ENCODE measurements around the gene TTC38.
A peak's percentile ranks its signal among the peaks of the same experiment; 100 is the strongest.

Gene TTC38

DNA sequence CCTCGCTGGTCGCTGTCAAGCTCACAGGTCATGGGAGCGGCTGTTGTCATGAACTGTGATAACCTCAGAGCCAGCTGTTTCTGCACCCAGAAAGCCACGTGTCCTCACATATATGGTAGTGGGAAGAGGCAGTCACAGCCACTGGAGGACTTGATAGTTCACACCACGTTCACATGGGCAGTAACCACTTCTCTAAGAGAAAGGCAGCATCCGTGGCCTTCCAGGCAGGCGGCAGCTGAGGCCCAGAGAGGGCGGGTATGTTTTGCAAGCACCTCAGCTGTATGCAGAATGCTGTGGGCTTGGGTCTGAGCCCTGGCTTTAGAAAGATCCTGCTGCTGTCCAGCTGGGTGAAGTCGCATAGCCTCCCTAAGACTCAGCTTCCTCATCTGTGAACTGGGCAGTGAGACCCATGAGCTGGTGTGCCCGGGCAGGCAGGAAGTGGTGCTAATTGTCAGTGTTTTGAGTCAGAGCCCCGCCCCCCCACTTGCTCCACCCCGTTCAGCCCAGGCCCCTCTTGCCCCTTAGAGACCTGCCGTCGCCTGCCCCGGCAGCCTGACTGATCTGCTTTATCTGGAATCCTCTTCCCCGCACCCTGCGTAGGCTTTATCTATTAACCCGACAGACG is 13.3 kb downstream of the TTC38 start:
- no peak overlapping the region for H3K27ac ChIP-seq (ENCODE audit: insufficient read depth in 1 of 2, low read depth in 1 of 2, low read length in 2 of 2, poor library complexity in 1 of 2, severe bottlenecking in 2 of 2)
- H3K4me3 ChIP-seq (ENCODE audit: control insufficient read depth in 1 of 7, extremely low read depth in 1 of 7, insufficient read depth in 4 of 7, low read depth in 2 of 7, low read length in 6 of 7): no peak overlapping the region
- no peaks in the 10 kb centered on the region for H3K9me3 ChIP-seq (ENCODE audit: control extremely low read depth in 1 of 5, control insufficient read depth in 4 of 5, insufficient read depth in 2 of 5, low read depth in 1 of 5, low read length in 4 of 5)
- ChIA-PET CTCF (interaction anchor here (0.9 to 1.4 kb wide), 2 partner anchors 14 to 16 kb away, joined by 3 read pairs; partner anchors contain the start of gene TTC38), POLR2A (no interaction called here)
- no peaks in the 10 kb centered on the region for H3K4me1 ChIP-seq (ENCODE audit: control extremely low read depth in 1 of 4, control insufficient read depth in 4 of 4, insufficient read depth in 4 of 4, low read length in 3 of 4)
- no peaks in the 10 kb centered on the region for H3K27me3 ChIP-seq (replicated peaks in 2 of 5; ENCODE audit: control insufficient read depth in 4 of 5, insufficient read depth in 5 of 5, low read length in 4 of 5)
- 94% methylated on average over 17 of the region's 19 CpGs for whole genome bisulfite sequencing (ENCODE audit: insufficient coverage)
- no peak for DNase-seq
- H3K36me3 ChIP-seq (ENCODE audit: control insufficient read depth in 4 of 4, insufficient read depth in 4 of 4, low read length in 3 of 4): peaks cover 11 to 77% (median 58%) of the 10 kb centered on the region in 4 experiments

DNA sequence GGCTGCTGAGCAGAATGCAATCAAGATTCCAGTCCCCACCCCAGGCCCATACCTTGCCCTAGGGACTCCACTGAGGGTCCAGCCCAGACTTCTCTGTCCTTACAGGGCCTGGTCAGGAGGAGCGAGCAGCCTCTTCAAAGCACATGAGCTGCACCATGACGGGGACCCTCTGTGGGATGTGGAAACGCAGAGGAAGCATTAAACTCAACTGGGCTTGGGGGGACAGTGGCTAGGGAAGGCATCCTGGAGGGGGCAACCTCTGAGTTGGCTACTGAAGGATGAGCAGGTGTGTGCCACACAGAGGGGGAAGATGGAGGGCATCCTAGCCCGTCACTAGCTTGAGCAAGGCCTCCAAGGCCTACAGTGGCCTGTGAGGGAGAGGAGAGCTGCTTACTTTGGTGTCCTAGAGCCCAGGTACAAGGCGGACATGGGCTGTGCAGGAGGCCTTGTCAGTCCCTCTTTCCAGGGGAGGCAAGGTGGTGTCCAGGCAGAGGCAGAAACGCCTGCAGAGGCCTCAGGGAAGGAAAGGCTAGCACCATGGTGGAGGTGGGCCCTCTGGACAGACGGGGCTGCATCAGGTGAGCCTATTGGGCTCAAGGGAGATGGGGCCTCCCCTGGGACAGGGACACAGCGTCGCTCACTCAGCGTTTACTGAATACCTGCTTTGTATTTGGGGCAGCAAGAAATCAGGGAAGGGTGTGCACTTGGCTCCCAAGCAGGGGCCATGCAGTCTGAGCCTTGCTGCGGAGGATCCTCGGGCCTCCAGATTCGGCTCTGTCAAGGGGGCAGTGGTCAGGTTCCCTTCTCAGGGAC is 14.3 kb downstream of the TTC38 start:
- H3K27ac ChIP-seq (ENCODE audit: insufficient read depth in 1 of 2, low read depth in 1 of 2, low read length in 2 of 2, poor library complexity in 1 of 2, severe bottlenecking in 2 of 2): no peak overlapping the region
- peaks cover 0 to 5% (median 2%) of the 10 kb centered on the region in 4 experiments for H3K4me1 ChIP-seq (ENCODE audit: control extremely low read depth in 1 of 4, control insufficient read depth in 4 of 4, insufficient read depth in 4 of 4, low read length in 3 of 4)
- over 99% methylated on average over 13 of the region's 13 CpGs for WGBS (ENCODE audit: insufficient coverage)
- no peak for DNase-seq
- no peak overlapping the region for H3K4me3 ChIP-seq (ENCODE audit: control insufficient read depth in 1 of 7, extremely low read depth in 1 of 7, insufficient read depth in 4 of 7, low read depth in 2 of 7, low read length in 6 of 7)
- POLR2A ChIA-PET: no interaction called here
- no peaks in the 10 kb centered on the region for H3K9me3 ChIP-seq (ENCODE audit: control extremely low read depth in 1 of 5, control insufficient read depth in 4 of 5, insufficient read depth in 2 of 5, low read depth in 1 of 5, low read length in 4 of 5)
- CTCF ChIA-PET: interaction anchor here (1.3 kb wide), 1 partner anchor 12 kb away, joined by 3 read pairs; no protein-coding TSS in a partner anchor
- peaks cover 11 to 79% (median 59%) of the 10 kb centered on the region in 4 experiments for H3K36me3 ChIP-seq (ENCODE audit: control insufficient read depth in 4 of 4, insufficient read depth in 4 of 4, low read length in 3 of 4)
- no peaks in the 10 kb centered on the region for H3K27me3 ChIP-seq (replicated peaks in 2 of 5; ENCODE audit: control insufficient read depth in 4 of 5, insufficient read depth in 5 of 5, low read length in 4 of 5)

DNA sequence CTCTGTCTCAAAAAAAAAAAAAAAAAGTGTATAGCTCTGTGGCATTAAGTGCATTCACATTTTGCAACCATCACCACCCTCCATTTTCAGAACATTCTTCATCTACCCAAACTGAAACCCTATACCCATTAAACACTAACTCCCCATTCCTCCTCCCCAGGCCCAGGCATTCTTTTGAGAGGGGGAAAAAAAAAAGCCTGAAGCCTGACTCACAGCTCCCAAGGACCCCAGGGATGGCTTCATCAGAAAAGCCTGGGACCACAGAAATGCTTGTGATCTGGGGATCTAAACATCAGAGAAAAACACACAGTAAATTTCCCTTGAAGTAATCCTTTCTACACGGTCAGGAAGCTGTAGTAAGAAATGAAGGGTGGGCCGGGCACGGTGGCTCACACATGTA is 18.2 kb downstream of the TTC38 start:
- H3K4me1 ChIP-seq (ENCODE audit: control extremely low read depth in 1 of 4, control insufficient read depth in 4 of 4, insufficient read depth in 4 of 4, low read length in 3 of 4): peaks cover 3 to 38% (median 24%) of the 10 kb centered on the region in 4 experiments
- no peaks in the 10 kb centered on the region for H3K9me3 ChIP-seq (ENCODE audit: control extremely low read depth in 1 of 5, control insufficient read depth in 4 of 5, insufficient read depth in 2 of 5, low read depth in 1 of 5, low read length in 4 of 5)
- no peak overlapping the region for H3K4me3 ChIP-seq (ENCODE audit: control insufficient read depth in 1 of 7, extremely low read depth in 1 of 7, insufficient read depth in 4 of 7, low read depth in 2 of 7, low read length in 6 of 7)
- no peak for DNase-seq
- 100% methylated on average over 1 of the region's 3 CpGs for WGBS (ENCODE audit: insufficient coverage)
- ChIA-PET CTCF (interaction anchor here (1.0 to 1.1 kb wide), 4 partner anchors 9 to 131 kb away, joined by 3 to 4 read pairs (median 4); partner anchors contain the start of gene PKDREJ), POLR2A (interaction anchor here (0.6 to 1.2 kb wide), 2 partner anchors 143 to 197 kb away, joined by 3 to 4 read pairs; no protein-coding TSS in a partner anchor)
- H3K27ac ChIP-seq (ENCODE audit: insufficient read depth in 1 of 2, low read depth in 1 of 2, low read length in 2 of 2, poor library complexity in 1 of 2, severe bottlenecking in 2 of 2): no peak overlapping the region
- H3K27me3 ChIP-seq (replicated peaks in 2 of 5; ENCODE audit: control insufficient read depth in 4 of 5, insufficient read depth in 5 of 5, low read length in 4 of 5): no peaks in the 10 kb centered on the region
- peaks cover 6 to 60% (median 33%) of the 10 kb centered on the region in 4 experiments for H3K36me3 ChIP-seq (ENCODE audit: control insufficient read depth in 4 of 4, insufficient read depth in 4 of 4, low read length in 3 of 4)

DNA sequence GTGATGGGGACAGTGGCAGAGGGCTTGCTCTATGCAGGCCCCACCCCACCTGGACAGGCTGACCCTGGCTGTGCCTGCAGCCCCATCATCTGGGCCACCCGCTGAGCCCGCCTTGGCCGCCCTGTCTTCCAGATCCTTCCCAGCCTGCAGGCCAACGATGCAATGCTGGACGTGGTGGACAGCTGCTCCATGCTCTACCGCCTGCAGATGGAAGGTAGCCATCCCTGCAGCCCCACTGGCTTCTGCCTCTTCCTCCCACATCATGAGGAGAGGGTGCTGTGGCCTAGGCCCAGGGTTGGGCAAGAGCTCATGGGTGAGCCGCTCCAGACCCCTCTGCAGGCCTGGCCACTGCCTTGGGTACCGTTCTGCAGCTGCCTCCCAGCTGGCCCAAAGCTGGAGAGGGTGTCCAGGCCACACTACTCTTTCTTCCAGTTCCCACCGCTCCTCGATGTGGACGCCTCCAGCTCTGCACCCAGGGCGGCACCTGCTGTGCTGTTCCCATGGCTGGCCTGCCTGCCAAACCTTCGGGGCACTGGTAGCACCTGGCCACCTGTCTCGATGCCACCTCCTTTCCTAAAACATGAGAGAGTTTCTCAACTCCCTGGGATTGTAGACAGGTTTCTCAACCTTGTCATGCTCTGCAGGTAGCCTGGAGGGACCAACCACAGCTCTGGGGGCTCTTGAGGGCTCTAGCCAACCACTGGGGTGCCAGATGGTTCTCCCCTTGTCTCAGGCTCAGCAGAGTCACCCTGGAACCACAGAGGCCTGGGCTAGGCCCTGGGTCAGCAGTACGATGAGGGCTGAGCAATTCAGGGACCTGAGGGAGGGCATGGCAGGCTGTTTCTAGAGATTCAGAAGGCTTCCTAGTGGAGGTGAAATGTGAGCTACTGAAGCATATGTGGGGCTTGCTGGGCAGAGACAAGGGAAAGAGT is 19.4 kb downstream of the TTC38 start:
- WGBS (ENCODE audit: insufficient coverage): 100% methylated on average over 10 of the region's 15 CpGs
- POLR2A ChIA-PET: interaction anchor here (1.1 to 1.5 kb wide), 2 partner anchors 20 to 37 kb away, joined by 4 to 5 read pairs; partner anchors contain the start of genes CDPF1 and TTC38
- peaks cover 3 to 38% (median 24%) of the 10 kb centered on the region in 4 experiments for H3K4me1 ChIP-seq (ENCODE audit: control extremely low read depth in 1 of 4, control insufficient read depth in 4 of 4, insufficient read depth in 4 of 4, low read length in 3 of 4)
- H3K36me3 ChIP-seq (ENCODE audit: control insufficient read depth in 4 of 4, insufficient read depth in 4 of 4, low read length in 3 of 4): peaks cover 6 to 51% (median 32%) of the 10 kb centered on the region in 4 experiments
- peaks cover 0 to 3% (median 0%) of the 10 kb centered on the region in 5 experiments for H3K9me3 ChIP-seq (ENCODE audit: control extremely low read depth in 1 of 5, control insufficient read depth in 4 of 5, insufficient read depth in 2 of 5, low read depth in 1 of 5, low read length in 4 of 5)
- no peaks in the 10 kb centered on the region for H3K27me3 ChIP-seq (replicated peaks in 2 of 5; ENCODE audit: control insufficient read depth in 4 of 5, insufficient read depth in 5 of 5, low read length in 4 of 5)
- H3K27ac ChIP-seq (ENCODE audit: insufficient read depth in 1 of 2, low read depth in 1 of 2, low read length in 2 of 2, poor library complexity in 1 of 2, severe bottlenecking in 2 of 2): peak overlapping the region; percentile 40 to 67
- CTCF ChIA-PET: interaction anchor here (0.9 to 2.2 kb wide), 5 partner anchors 9 to 36 kb away, joined by 3 to 9 read pairs (median 4); partner anchors contain the start of genes CDPF1 and PKDREJ
- peak overlapping the region in 3 of 7 experiments; percentile 45 to 60 (median 56) for H3K4me3 ChIP-seq (ENCODE audit: control insufficient read depth in 1 of 7, extremely low read depth in 1 of 7, insufficient read depth in 4 of 7, low read depth in 2 of 7, low read length in 6 of 7)
- no peak for DNase-seq

DNA sequence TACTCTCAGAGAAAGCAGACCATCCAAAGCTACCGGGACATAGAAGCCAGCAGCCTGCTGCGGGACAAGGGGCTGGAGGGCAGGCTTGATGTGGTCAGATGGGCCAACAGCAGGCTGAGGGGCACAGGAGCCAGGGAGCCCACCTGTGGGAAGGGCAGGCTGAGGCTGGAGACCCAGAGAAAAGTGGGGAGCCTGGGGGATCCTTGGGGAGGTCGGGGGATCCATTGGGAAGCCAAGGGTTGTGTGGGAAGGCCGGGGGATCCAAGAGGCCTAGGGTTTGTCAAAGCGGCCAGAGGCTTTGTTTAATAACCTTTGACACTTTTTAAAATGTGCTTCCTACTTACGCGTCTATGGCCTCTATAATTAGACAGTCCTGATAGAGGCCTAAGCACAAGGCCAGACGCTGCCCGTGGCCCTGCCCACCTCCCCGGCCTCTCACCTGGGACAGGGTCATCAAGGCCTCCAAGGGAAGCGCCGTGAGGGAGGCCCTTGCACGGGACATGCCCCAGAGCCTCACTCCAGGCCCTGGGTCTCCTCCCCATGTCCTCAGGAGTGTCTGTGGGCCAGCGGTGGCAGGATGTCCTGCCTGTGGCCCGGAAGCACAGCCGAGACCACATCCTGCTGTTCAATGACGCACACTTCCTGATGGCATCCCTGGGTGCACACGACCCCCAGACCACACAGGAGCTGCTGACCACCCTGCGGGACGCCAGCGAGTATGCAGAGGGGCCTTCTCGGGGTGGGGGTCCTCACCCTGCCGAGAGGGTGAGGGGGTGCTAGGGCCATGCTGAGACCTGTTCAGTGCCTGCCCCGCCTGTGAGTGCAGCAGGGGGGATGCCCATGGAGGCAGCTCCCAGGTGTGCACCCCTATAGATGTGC is 20.3 kb downstream of the TTC38 start:
- Histone ChIP-seq H3K27ac (ENCODE audit: insufficient read depth in 1 of 2, low read depth in 1 of 2, low read length in 2 of 2, poor library complexity in 1 of 2, severe bottlenecking in 2 of 2) (peak overlapping the region; percentile 40 to 67), H3K9me3 (ENCODE audit: control extremely low read depth in 1 of 5, control insufficient read depth in 4 of 5, insufficient read depth in 2 of 5, low read depth in 1 of 5, low read length in 4 of 5) (peaks cover 0 to 3% (median 0%) of the 10 kb centered on the region in 5 experiments), H3K4me3 (ENCODE audit: control insufficient read depth in 1 of 7, extremely low read depth in 1 of 7, insufficient read depth in 4 of 7, low read depth in 2 of 7, low read length in 6 of 7) (peak overlapping the region in 5 of 7 experiments; percentile 19 to 60 (median 45)), H3K4me1 (ENCODE audit: control extremely low read depth in 1 of 4, control insufficient read depth in 4 of 4, insufficient read depth in 4 of 4, low read length in 3 of 4) (peaks cover 3 to 46% (median 27%) of the 10 kb centered on the region in 4 experiments), H3K27me3 (replicated peaks in 2 of 5; ENCODE audit: control insufficient read depth in 4 of 5, insufficient read depth in 5 of 5, low read length in 4 of 5) (no peaks in the 10 kb centered on the region), H3K36me3 (ENCODE audit: control insufficient read depth in 4 of 4, insufficient read depth in 4 of 4, low read length in 3 of 4) (peaks cover 6 to 53% (median 27%) of the 10 kb centered on the region in 4 experiments)
- ChIA-PET POLR2A (interaction anchor here (0.6 to 1.5 kb wide), 5 partner anchors 9 to 66 kb away, joined by 3 to 5 read pairs (median 4); partner anchors contain the start of genes CDPF1, GTSE1 and TTC38), CTCF (interaction anchor here (1.0 to 2.2 kb wide), 4 partner anchors 10 to 291 kb away, joined by 3 to 9 read pairs (median 4); partner anchors contain the start of gene CDPF1)
- peak; percentile 69 to 95 (median 91) for DNase-seq
- WGBS (ENCODE audit: insufficient coverage): 27% methylated on average over 17 of the region's 24 CpGs

All from common myeloid progenitor, CD34-positive (primary cell).